Spinal cord (tissue), 10 donors: ENCODE data around the gene OR10A5. TPM values are rescaled to one million over a fixed set of nuclear protein-coding genes. Genes with fewer than 3 reads are reported as not detected.
"Not testable (repeated sequence)": the region's sequence is repeated elsewhere in the genome, so short reads cannot be mapped to it uniquely, and the experiment has no call there.

Source experiments
- DNase-seq, 6 donors: peaks; one replicate each; pipeline versions ENCODE4 v3.0.0 to v3.0.0-alpha.2; 2013 to 2015; ENCODE audit warnings: low spot score in 6 of 6, low read depth in 4 of 6
- H3K27ac ChIP-seq: one replicate; pipeline ENCODE4 v1.5.1; 2013; ENCODE audit warnings: low read depth, low read length, control low read depth
- H3K27me3 ChIP-seq: one replicate; pipeline ENCODE4 v1.6.1; 2013; ENCODE audit warnings: low read length; ENCODE audit not compliant: control insufficient read depth, insufficient read depth
- H3K36me3 ChIP-seq: one replicate; pipeline ENCODE4 v1.6.1; 2013; ENCODE audit warnings: low read length; ENCODE audit not compliant: control insufficient read depth, insufficient read depth
- H3K4me1 ChIP-seq: one replicate; pipeline ENCODE4 v1.6.1; 2013; ENCODE audit warnings: low read length; ENCODE audit not compliant: control insufficient read depth, insufficient read depth
- H3K4me3 ChIP-seq: one replicate; pipeline ENCODE4 v1.5.1; 2013; ENCODE audit warnings: low read depth, low read length, control low read depth
- H3K9me3 ChIP-seq: one replicate; pipeline ENCODE4 v1.6.1; 2013; ENCODE audit warnings: low read length; ENCODE audit not compliant: control insufficient read depth, insufficient read depth
- WGBS: methylation state at CpG from one replicate; pipeline ENCODE4 v1.1.5; 2013; ENCODE audit warnings: missing lambda C conversion rate; ENCODE audit not compliant: insufficient coverage; 5-methylcytosine and 5-hydroxymethylcytosine counted together
- long read RNA-seq, 4 donors: transcript quantifications; one replicate each; lab custom pipeline, GENCODE V29; 2026
- polyA plus RNA-seq, 2 donors: library from polyadenylated mRNA; unstranded; fragments of 120-200 nt; gene quantifications; one replicate each; pipeline ENCODE4 v1.2.1, GENCODE V29; 2013; ENCODE audit not compliant: insufficient read length in 2 of 2
- total RNA-seq, 2 donors: library from RNA; depleted of rRNA in 1 of 2; stranded (reverse); fragments of 120-200 nt in 1 of 2; fragments of >200 nt in 1 of 2; gene quantifications; one replicate each; pipeline versions ENCODE4 v1.2.3 to v1.2.4, GENCODE V29; 2013 to 2014
- donor health status: healthy.

OR10A5 gene
- total RNA-seq (not detected), polyA plus RNA-seq (not detected)
- long read RNA-seq, donor 1 = 0 reads
- long read RNA-seq, donor 2 = 0 reads
- long read RNA-seq, donor 3 = 0 reads
- long read RNA-seq, donor 4 = 0 reads

GRCh38 chr11:6845383-6845782 is at the start of gene OR10A5:
Gene OR10A5, plus strand, starts transcription at chr11:6845683. Its CDS starts 0 bp downstream, at chr11:6845683.
- Histone ChIP-seq H3K4me3 (no peak within 1 kb of the TSS), H3K27ac (no peak within 1 kb of the TSS), H3K9me3 (no peaks in the 10 kb centered on the region), H3K36me3 (no peaks in the 10 kb centered on the region), H3K4me1 (no peaks in the 10 kb centered on the region), H3K27me3 (no peaks in the 10 kb centered on the region)
- no peak for DNase-seq
- no CpG with 5 or more reads among the region's 3 CpGs for WGBS

GRCh38 chr11:6799402-6799801 is 46.1 kb upstream of the OR10A5 start, which contains the start of gene OR6A2:
Gene OR6A2, minus strand, starts transcription at chr11:6799689. Its CDS starts 3,981 bp downstream, at chr11:6795708.
- H3K27me3 ChIP-seq = no peaks in the 10 kb centered on the region
- no peak for DNase-seq
- no peak within 1 kb of the TSS for H3K27ac ChIP-seq
- no CpG with 5 or more reads among the region's 1 CpG for WGBS
- H3K36me3 ChIP-seq = no peaks in the 10 kb centered on the region
- no peaks in the 10 kb centered on the region for H3K9me3 ChIP-seq
- H3K4me1 ChIP-seq = no peaks in the 10 kb centered on the region
- H3K4me3 ChIP-seq = no peak within 1 kb of the TSS

- H3K27ac ChIP-seq, H3K9me3 ChIP-seq, H3K36me3 ChIP-seq, H3K4me1 ChIP-seq, H3K4me3 ChIP-seq, H3K27me3 ChIP-seq, DNase-seq: not testable (repeated sequence)
Measured at GRCh38 chr11:6801075-6801474, 44.4 kb upstream of the OR10A5 start.

- no peak overlapping the region for H3K4me3 ChIP-seq
- H3K27ac ChIP-seq = no peak overlapping the region
- H3K9me3 ChIP-seq = no peaks in the 10 kb centered on the region
- no peaks in the 10 kb centered on the region for H3K27me3 ChIP-seq
- 57% methylated on average over 2 of the region's 6 CpGs for WGBS
- DNase-seq = peak in 3 of 6 donors; percentile 4 to 40 (median 31)
- H3K4me1 ChIP-seq = no peaks in the 10 kb centered on the region
- H3K36me3 ChIP-seq = no peaks in the 10 kb centered on the region
Measured at GRCh38 chr11:6812390-6813005, 33.0 kb upstream of the OR10A5 start.

GRCh38 chr11:6813656-6814055 is 31.8 kb upstream of the OR10A5 start:
- Histone ChIP-seq H3K4me1 (no peaks in the 10 kb centered on the region), H3K27me3 (no peaks in the 10 kb centered on the region), H3K36me3 (no peaks in the 10 kb centered on the region), H3K4me3 (no peak overlapping the region), H3K27ac (no peak overlapping the region), H3K9me3 (no peaks in the 10 kb centered on the region)
- WGBS = 69% methylated on average over 2 of the region's 2 CpGs
- DNase-seq = no peak

- Histone ChIP-seq H3K9me3 (peaks cover 3% of the 10 kb centered on the region), H3K36me3 (no peaks in the 10 kb centered on the region), H3K27ac (no peak overlapping the region), H3K4me1 (no peaks in the 10 kb centered on the region), H3K4me3 (no peak overlapping the region), H3K27me3 (no peaks in the 10 kb centered on the region)
- WGBS = 83% methylated on average over 1 of the region's 1 CpG
- DNase-seq = peak in 1 of 6 donors; percentile 14
Measured at GRCh38 chr11:6817694-6818093, 27.8 kb upstream of the OR10A5 start.

- no peak overlapping the region for H3K4me3 ChIP-seq
- WGBS = 99% methylated on average over 4 of the region's 5 CpGs
- H3K27ac ChIP-seq = no peak overlapping the region
- H3K27me3 ChIP-seq = no peaks in the 10 kb centered on the region
- H3K9me3 ChIP-seq = peaks cover 3% of the 10 kb centered on the region
- H3K36me3 ChIP-seq = no peaks in the 10 kb centered on the region
- no peaks in the 10 kb centered on the region for H3K4me1 ChIP-seq
- DNase-seq = no peak
Measured at GRCh38 chr11:6818967-6819366, 26.5 kb upstream of the OR10A5 start.

- WGBS = 84% methylated on average over 2 of the region's 5 CpGs
- DNase-seq = peak in 2 of 6 donors; percentile 10 to 13
- H3K36me3 ChIP-seq = no peaks in the 10 kb centered on the region
- no peaks in the 10 kb centered on the region for H3K4me1 ChIP-seq
- no peak overlapping the region for H3K4me3 ChIP-seq
- H3K27ac ChIP-seq = no peak overlapping the region
- peaks cover 3% of the 10 kb centered on the region for H3K9me3 ChIP-seq
- H3K27me3 ChIP-seq = no peaks in the 10 kb centered on the region
Measured at GRCh38 chr11:6824136-6824823, 21.2 kb upstream of the OR10A5 start.

- no peak for DNase-seq
- no peaks in the 10 kb centered on the region for H3K27me3 ChIP-seq
- no peak overlapping the region for H3K27ac ChIP-seq
- no peaks in the 10 kb centered on the region for H3K36me3 ChIP-seq
- H3K4me1 ChIP-seq = no peaks in the 10 kb centered on the region
- H3K4me3 ChIP-seq = no peak overlapping the region
- 83% methylated on average over 6 of the region's 7 CpGs for WGBS
- peaks cover 3% of the 10 kb centered on the region for H3K9me3 ChIP-seq
Measured at GRCh38 chr11:6825231-6825744, 20.2 kb upstream of the OR10A5 start.

GRCh38 chr11:6828103-6828502 is 17.4 kb upstream of the OR10A5 start:
- Histone ChIP-seq H3K36me3 (no peaks in the 10 kb centered on the region), H3K4me1 (no peaks in the 10 kb centered on the region), H3K27me3 (no peaks in the 10 kb centered on the region), H3K4me3 (no peak overlapping the region), H3K9me3 (no peaks in the 10 kb centered on the region), H3K27ac (no peak overlapping the region)
- no peak for DNase-seq
- 88% methylated on average over 1 of the region's 1 CpG for WGBS
